Neural progenitor cell (in vitro differentiated cells): ENCODE measurements around the gene SPRED3. TPM values are rescaled to one million over a fixed set of nuclear protein-coding genes. Genes with fewer than 3 reads are reported as not detected.

Experiments
- DNase-seq: peaks from one replicate; pipeline ENCODE4 v3.0.0-alpha.2; 2016; ENCODE audit warnings: low spot score
- H2AFZ ChIP-seq: fragments of 200-600 bp; sonication (generic); replicated peaks from 2 replicates; pipeline ENCODE4 v1.6.1; 2016; ENCODE audit warnings: antibody characterized with exemption
- H3F3A ChIP-seq: fragments of 200-600 bp; sonication (generic); 2 replicates; pipeline ENCODE4 v1.6.1; 2016; ENCODE audit warnings: antibody characterized with exemption, low read depth
- H3K27ac ChIP-seq: fragments of 200-600 bp; sonication (generic); 2 replicates; pipeline ENCODE4 v1.5.1; 2016; ENCODE audit warnings: mild to moderate bottlenecking
- H3K27me3 ChIP-seq: fragments of 200-600 bp; sonication (generic); 2 replicates; pipeline ENCODE4 v1.6.1; 2016; ENCODE audit warnings: mild to moderate bottlenecking, moderate library complexity
- H3K36me3 ChIP-seq: fragments of 200-600 bp; sonication (generic); 2 replicates; pipeline ENCODE4 v1.5.1; 2016
- H3K4me1 ChIP-seq: fragments of 200-600 bp; sonication (generic); 2 replicates; pipeline ENCODE4 v1.6.1; 2016; ENCODE audit warnings: mixed run types
- H3K4me2 ChIP-seq: fragments of 200-600 bp; sonication (generic); 2 replicates; pipeline ENCODE4 v1.6.1; 2016
- H3K4me3 ChIP-seq: fragments of 200-600 bp; sonication (generic); 2 replicates; pipeline ENCODE4 v1.5.1; 2016
- H3K79me2 ChIP-seq: fragments of 200-600 bp; sonication (generic); 2 replicates; pipeline ENCODE4 v1.6.1; 2016; ENCODE audit warnings: low read depth
- H3K9ac ChIP-seq: fragments of 200-600 bp; sonication (generic); 2 replicates; pipeline ENCODE4 v1.6.1; 2016
- H3K9me3 ChIP-seq: fragments of 200-600 bp; sonication (generic); 2 replicates; pipeline ENCODE4 v1.5.1; 2016; ENCODE audit warnings: low read depth
- H4K20me1 ChIP-seq: fragments of 200-600 bp; sonication (generic); 2 replicates; pipeline ENCODE4 v1.6.1; 2016; ENCODE audit warnings: low read depth
- H3K27ac Mint-ChIP-seq: 3 replicates; pipeline ENCODE4 v1.8.0; 2021; ENCODE audit warnings: mixed read lengths
- H3K27me3 Mint-ChIP-seq: 2 replicates; pipeline ENCODE4 v1.8.0; 2022; ENCODE audit warnings: low read depth, mild to moderate bottlenecking, inconsistent platforms, moderate library complexity, mixed read lengths; ENCODE audit not compliant: insufficient read depth
- H3K36me3 Mint-ChIP-seq: 3 replicates; pipeline ENCODE4 v1.8.0; 2021; ENCODE audit warnings: mixed read lengths
- H3K4me1 Mint-ChIP-seq: 3 replicates; pipeline ENCODE4 v1.8.0; 2021; ENCODE audit warnings: mixed read lengths
- H3K4me3 Mint-ChIP-seq: 3 replicates; pipeline ENCODE4 v1.8.0; 2021; ENCODE audit warnings: mild to moderate bottlenecking, moderate library complexity, mixed read lengths
- H3K9me3 Mint-ChIP-seq: 3 replicates; pipeline ENCODE4 v1.8.0; 2020; ENCODE audit warnings: mixed read lengths
- CTCF ChIP-seq: fragments of 200-600 bp; sonication (generic); IDR thresholded peaks from 2 replicates; pipeline ENCODE4 v1.5.1; 2017; ENCODE audit warnings: antibody characterized with exemption, mild to moderate bottlenecking
- EZH2 ChIP-seq: fragments of 200-600 bp; sonication (generic); IDR thresholded peaks from 2 replicates; pipeline ENCODE4 v1.6.1; 2017; ENCODE audit warnings: antibody characterized with exemption, mild to moderate bottlenecking, moderate library complexity
- EZH2phosphoT487 ChIP-seq: fragments of 200-600 bp; sonication (generic); IDR thresholded peaks from 2 replicates; pipeline ENCODE4 v1.6.1; 2017; ENCODE audit warnings: antibody characterized with exemption
- total RNA-seq: library from RNA; depleted of rRNA; stranded (reverse); fragments of >200 nt; gene quantifications from 2 replicates; pipeline ENCODE4 v1.2.3, GENCODE V29; 2015; ENCODE audit warnings: low replicate concordance

SPRED3 gene
- total RNA-seq, 1 donor from 2014 or later = 0.99 TPM

- H3K4me1 ChIP-seq = peaks cover 10% of the 10 kb centered on the region
- TF ChIP-seq CTCF = no peak
- no peak for TF ChIP-seq EZH2phosphoT487
- TF ChIP-seq EZH2 = no peak
- no peak for DNase-seq
- Mint-ChIP-seq H3K4me1 (peaks cover 18% of the 10 kb centered on the region), H3K9me3 (no peaks in the 10 kb centered on the region), H3K36me3 (no peaks in the 10 kb centered on the region), H3K27ac (no peak overlapping the region), H3K27me3 (peaks cover 26% of the 10 kb centered on the region), H3K4me3 (no peak overlapping the region)
- no peak overlapping the region for H2AFZ ChIP-seq
- no peaks in the 10 kb centered on the region for H4K20me1 ChIP-seq
- H3K27me3 ChIP-seq = peaks cover 24% of the 10 kb centered on the region
- no peak overlapping the region for H3K9ac ChIP-seq
- no peaks in the 10 kb centered on the region for H3K79me2 ChIP-seq
- H3K4me3 ChIP-seq = no peak overlapping the region
- H3F3A ChIP-seq = peaks cover 6% of the 10 kb centered on the region
- H3K4me2 ChIP-seq = no peak overlapping the region
- H3K27ac ChIP-seq = no peak overlapping the region
- no peaks in the 10 kb centered on the region for H3K36me3 ChIP-seq
- H3K9me3 ChIP-seq = no peaks in the 10 kb centered on the region
Observed at GRCh38 chr19:38421856-38422255, 33.4 kb downstream of the SPRED3 start.

GRCh38 chr19:38422438-38422837 lies 33.9 kb downstream of the SPRED3 start:
- H3K4me2 ChIP-seq = no peak overlapping the region
- peaks cover 23% of the 10 kb centered on the region for H3K27me3 Mint-ChIP-seq
- no peaks in the 10 kb centered on the region for H3K36me3 Mint-ChIP-seq
- DNase-seq = no peak
- no peaks in the 10 kb centered on the region for H3K79me2 ChIP-seq
- H3K9ac ChIP-seq = no peak overlapping the region
- no peaks in the 10 kb centered on the region for H3K9me3 ChIP-seq
- H3K27ac Mint-ChIP-seq = no peak overlapping the region
- no peak overlapping the region for H2AFZ ChIP-seq
- H3K4me3 Mint-ChIP-seq = no peak overlapping the region
- no peak overlapping the region for H3K27ac ChIP-seq
- peaks cover 6% of the 10 kb centered on the region for H3F3A ChIP-seq
- no peaks in the 10 kb centered on the region for H4K20me1 ChIP-seq
- no peak for TF ChIP-seq CTCF
- TF ChIP-seq EZH2 = no peak
- no peak for TF ChIP-seq EZH2phosphoT487
- H3K36me3 ChIP-seq = no peaks in the 10 kb centered on the region
- peaks cover 24% of the 10 kb centered on the region for H3K27me3 ChIP-seq
- H3K4me1 Mint-ChIP-seq = peaks cover 13% of the 10 kb centered on the region
- H3K4me3 ChIP-seq = no peak overlapping the region
- H3K4me1 ChIP-seq = peaks cover 10% of the 10 kb centered on the region
- no peaks in the 10 kb centered on the region for H3K9me3 Mint-ChIP-seq

- Histone ChIP-seq H3K27ac (no peak overlapping the region), H4K20me1 (no peaks in the 10 kb centered on the region), H3K36me3 (no peaks in the 10 kb centered on the region), H3K4me1 (peaks cover 10% of the 10 kb centered on the region), H3F3A (peaks cover 8% of the 10 kb centered on the region), H2AFZ (no peak overlapping the region), H3K79me2 (no peaks in the 10 kb centered on the region), H3K4me3 (no peak overlapping the region), H3K27me3 (peaks cover 8% of the 10 kb centered on the region), H3K9ac (no peak overlapping the region), H3K4me2 (no peak overlapping the region), H3K9me3 (no peaks in the 10 kb centered on the region)
- H3K4me1 Mint-ChIP-seq = peaks cover 12% of the 10 kb centered on the region
- H3K27ac Mint-ChIP-seq = no peak overlapping the region
- peaks cover 10% of the 10 kb centered on the region for H3K27me3 Mint-ChIP-seq
- H3K9me3 Mint-ChIP-seq = no peaks in the 10 kb centered on the region
- TF ChIP-seq EZH2 (no peak), CTCF (no peak), EZH2phosphoT487 (no peak)
- no peak overlapping the region for H3K4me3 Mint-ChIP-seq
- no peak for DNase-seq
- no peaks in the 10 kb centered on the region for H3K36me3 Mint-ChIP-seq
Observed at GRCh38 chr19:38424272-38424671, 35.8 kb downstream of the SPRED3 start.
